WERI-Rb-1 (cell line): ENCODE results near the gene CTSZ.

Experiments
- DNase-seq: peaks from one replicate; pipeline ENCODE4 v3.0.0-alpha.2; 2020
- H3K27ac ChIP-seq: fragments of 250-450 bp; sonication (Bioruptor Pico); 2 replicates; pipeline ENCODE4 v1.5.1; 2020; ENCODE audit warnings: mild to moderate bottlenecking, moderate library complexity
- H3K27me3 ChIP-seq: fragments of 250-450 bp; sonication (Bioruptor Pico); 2 replicates; pipeline ENCODE4 v1.5.1; 2021; ENCODE audit warnings: mild to moderate bottlenecking, low read depth, moderate library complexity; ENCODE audit not compliant: insufficient read depth, severe bottlenecking
- H3K36me3 ChIP-seq: fragments of 250-450 bp; sonication (Bioruptor Pico); 2 replicates; pipeline ENCODE4 v1.5.1; 2020; ENCODE audit warnings: mild to moderate bottlenecking, moderate library complexity
- H3K4me3 ChIP-seq: 2 replicates; pipeline ENCODE4 v1.5.1; 2011; ENCODE audit warnings: low read depth, mild to moderate bottlenecking, control low read depth, low read length
- H3K9me3 ChIP-seq: fragments of 250-450 bp; sonication (Bioruptor Pico); 2 replicates; pipeline ENCODE4 v1.5.1; 2021; ENCODE audit warnings: mild to moderate bottlenecking, moderate library complexity; ENCODE audit not compliant: severe bottlenecking
- TF ChIP-seq, protein P1 (sequence below): IDR thresholded peaks from 2 replicates; pipeline ENCODE4 v1.5.1; 2011; ENCODE audit warnings: low read depth, mild to moderate bottlenecking, control low read depth, inconsistent platforms, low read length

Gene CTSZ

DNA sequence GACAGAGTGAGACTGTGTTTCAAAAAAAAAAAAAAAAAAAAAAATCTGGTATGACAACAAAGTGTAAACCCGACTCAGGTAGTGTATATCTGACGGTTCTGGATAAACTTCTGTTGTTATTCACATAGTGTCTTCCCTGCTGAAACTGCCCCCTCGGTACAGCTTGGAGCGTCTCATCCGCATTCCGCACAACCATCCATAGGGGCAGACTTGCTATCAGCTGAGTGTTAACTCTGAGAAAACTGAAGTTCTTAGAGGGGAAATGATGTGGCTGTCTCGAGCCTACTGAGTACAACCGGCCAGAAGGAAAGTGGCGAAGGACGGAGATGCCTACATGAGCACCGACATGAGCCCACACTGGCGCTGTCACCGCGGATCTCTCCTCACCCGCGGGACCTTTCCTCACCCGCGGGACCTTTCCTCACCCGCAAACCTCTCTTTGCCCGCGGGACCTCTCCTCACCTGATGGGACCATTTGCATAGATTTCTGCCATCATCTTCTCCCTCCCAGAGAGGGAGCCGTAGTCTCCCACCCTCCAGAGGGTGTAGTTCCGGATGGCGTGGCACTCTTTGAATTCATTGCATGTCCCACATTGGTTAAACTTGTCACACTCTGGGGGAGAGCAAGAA, 9.8 kb downstream of the CTSZ start:
- no peak overlapping the region for H3K4me3 ChIP-seq
- no peak overlapping the region for H3K27ac ChIP-seq
- no peaks in the 10 kb centered on the region for H3K9me3 ChIP-seq
- no peak for DNase-seq
- no peaks in the 10 kb centered on the region for H3K27me3 ChIP-seq
- peaks cover 43% of the 10 kb centered on the region for H3K36me3 ChIP-seq
- TF ChIP-seq, protein P1, sequence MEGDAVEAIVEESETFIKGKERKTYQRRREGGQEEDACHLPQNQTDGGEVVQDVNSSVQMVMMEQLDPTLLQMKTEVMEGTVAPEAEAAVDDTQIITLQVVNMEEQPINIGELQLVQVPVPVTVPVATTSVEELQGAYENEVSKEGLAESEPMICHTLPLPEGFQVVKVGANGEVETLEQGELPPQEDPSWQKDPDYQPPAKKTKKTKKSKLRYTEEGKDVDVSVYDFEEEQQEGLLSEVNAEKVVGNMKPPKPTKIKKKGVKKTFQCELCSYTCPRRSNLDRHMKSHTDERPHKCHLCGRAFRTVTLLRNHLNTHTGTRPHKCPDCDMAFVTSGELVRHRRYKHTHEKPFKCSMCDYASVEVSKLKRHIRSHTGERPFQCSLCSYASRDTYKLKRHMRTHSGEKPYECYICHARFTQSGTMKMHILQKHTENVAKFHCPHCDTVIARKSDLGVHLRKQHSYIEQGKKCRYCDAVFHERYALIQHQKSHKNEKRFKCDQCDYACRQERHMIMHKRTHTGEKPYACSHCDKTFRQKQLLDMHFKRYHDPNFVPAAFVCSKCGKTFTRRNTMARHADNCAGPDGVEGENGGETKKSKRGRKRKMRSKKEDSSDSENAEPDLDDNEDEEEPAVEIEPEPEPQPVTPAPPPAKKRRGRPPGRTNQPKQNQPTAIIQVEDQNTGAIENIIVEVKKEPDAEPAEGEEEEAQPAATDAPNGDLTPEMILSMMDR, result no peak

GRCh38 chr20:58996226-58996611, 10.8 kb downstream of the CTSZ start:
- H3K27ac ChIP-seq, result no peak overlapping the region
- TF ChIP-seq, protein P1, result no peak
- H3K4me3 ChIP-seq, result no peak overlapping the region
- peaks cover 53% of the 10 kb centered on the region for H3K36me3 ChIP-seq
- no peaks in the 10 kb centered on the region for H3K27me3 ChIP-seq
- no peaks in the 10 kb centered on the region for H3K9me3 ChIP-seq
- DNase-seq, result no peak

DNA sequence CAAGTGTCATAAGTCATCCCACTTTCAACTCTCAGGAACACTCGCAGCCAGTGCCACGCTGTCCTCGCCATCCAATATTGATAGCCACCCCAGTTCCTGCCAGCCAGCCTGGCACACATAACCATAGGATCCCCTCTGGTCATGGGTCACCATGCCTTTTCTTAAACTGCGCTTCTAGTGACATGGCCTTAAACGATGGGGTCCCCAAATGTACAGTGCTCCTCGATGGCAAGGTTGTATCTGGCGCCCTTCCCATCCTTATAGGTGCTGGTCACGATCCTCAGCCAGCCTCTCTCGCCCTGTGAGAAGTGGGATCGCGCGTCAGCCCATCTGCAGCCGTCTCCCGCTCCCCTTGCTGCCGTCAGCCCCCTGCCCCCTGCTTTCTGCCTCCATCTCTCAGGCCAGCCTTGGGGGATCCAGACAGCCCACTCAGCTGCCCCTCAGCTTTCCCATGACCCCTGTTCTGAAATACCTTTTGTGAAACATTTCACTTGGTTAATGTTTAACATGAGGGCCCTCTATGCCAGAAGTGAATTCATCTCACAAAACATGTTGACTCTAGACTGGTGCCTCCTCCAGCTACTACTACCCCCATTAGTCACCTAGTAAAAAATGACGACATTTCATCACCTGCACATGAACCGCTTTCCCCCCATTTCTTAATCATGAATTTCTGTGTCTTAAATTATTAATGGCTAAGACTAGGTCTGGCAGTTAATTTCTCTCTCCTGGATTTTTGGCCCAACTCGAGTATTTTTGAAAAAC, 11.4 kb downstream of the CTSZ start:
- Histone ChIP-seq H3K36me3 (peaks cover 59% of the 10 kb centered on the region), H3K9me3 (no peaks in the 10 kb centered on the region)

GRCh38 chr20:58994390-58995159, 12.5 kb downstream of the CTSZ start:
- Histone ChIP-seq H3K27ac (no peak overlapping the region), H3K4me3 (no peak overlapping the region), H3K27me3 (no peaks in the 10 kb centered on the region), H3K9me3 (no peaks in the 10 kb centered on the region), H3K36me3 (peaks cover 70% of the 10 kb centered on the region)
- no peak for DNase-seq
- TF ChIP-seq, protein P1, result no peak

More for the DNA sequence above, 11.4 kb downstream of the CTSZ start:
- no peak overlapping the region for H3K4me3 ChIP-seq
- DNase-seq, result no peak
- H3K27me3 ChIP-seq, result no peaks in the 10 kb centered on the region
- TF ChIP-seq, protein P1, result no peak
- H3K27ac ChIP-seq, result no peak overlapping the region

DNA sequence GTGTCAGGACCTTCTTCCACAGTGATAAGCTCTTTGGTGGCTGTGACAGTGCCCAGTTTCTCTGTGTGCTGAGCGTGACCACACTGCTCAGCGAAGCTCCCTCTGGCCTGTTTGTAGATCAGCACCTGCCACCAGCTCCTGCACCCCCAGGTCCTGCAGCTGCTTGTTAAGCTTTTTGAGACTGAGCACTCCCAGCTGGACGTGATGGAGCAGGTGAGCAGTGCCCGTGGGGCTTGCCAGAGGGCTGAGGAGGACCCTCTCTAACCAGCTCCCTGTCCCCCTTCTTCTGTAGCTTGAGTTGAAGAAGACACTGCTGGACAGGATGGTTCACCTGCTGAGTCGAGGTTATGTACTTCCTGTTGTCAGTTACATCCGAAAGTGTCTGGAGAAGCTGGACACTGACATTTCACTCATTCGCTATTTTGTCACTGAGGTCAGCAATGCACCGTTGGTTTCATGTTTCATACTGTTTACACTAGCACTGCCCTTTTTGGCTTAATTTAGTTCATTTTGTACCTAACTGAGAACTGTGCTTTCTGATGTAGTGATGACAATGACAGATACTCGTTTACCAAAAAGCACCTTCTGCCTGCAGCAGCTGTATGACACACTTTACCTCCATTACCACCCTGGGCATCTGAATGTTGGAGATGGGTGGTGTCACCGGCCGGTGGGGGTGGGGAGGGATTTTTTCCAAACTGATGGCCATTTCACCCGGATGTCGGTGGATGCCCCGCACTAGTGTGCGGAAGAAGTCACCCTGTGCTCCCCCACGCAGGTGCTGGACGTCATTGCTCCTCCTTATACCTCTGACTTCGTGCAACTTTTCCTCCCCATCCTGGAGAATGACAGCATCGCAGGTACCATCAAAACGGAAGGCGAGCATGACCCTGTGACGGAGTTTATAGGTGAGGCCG, 13.5 kb downstream of the CTSZ start:
- TF ChIP-seq, protein P1, result no peak
- H3K27me3 ChIP-seq, result no peaks in the 10 kb centered on the region
- no peaks in the 10 kb centered on the region for H3K9me3 ChIP-seq
- no peak overlapping the region for H3K4me3 ChIP-seq
- H3K36me3 ChIP-seq, result peaks cover 79% of the 10 kb centered on the region
- DNase-seq, result no peak
- H3K27ac ChIP-seq, result no peak overlapping the region
